HG02938 (cell line): Measurements from ENCODE around the gene SEZ6L2.
"Not testable (repeated sequence)": the region's sequence is repeated elsewhere in the genome, so short reads cannot be mapped to it uniquely, and the experiment has no call there.

Experiments used
- ATAC-seq: cut with Tn5 transposase; IDR thresholded peaks from one replicate; pipeline ENCODE4 v1.9.1; 2021; ENCODE audit warnings: mild to moderate bottlenecking, moderate library complexity; ENCODE audit not compliant: unreplicated experiment

The SEZ6L2 gene

GRCh38 chr16:29910819-29911675 lies 11.7 kb upstream of the SEZ6L2 start:
- no peak for ATAC-seq

- not testable (repeated sequence) for ATAC-seq
Measured at GRCh38 chr16:29909851-29910250, 10.5 kb upstream of the SEZ6L2 start.

GRCh38 chr16:29909391-29909790 lies 10.0 kb upstream of the SEZ6L2 start:
- no peak for ATAC-seq

- ATAC-seq: no peak
Measured at GRCh38 chr16:29908719-29909220, 9.4 kb upstream of the SEZ6L2 start.

- ATAC-seq: no peak
Measured at GRCh38 chr16:29907973-29908372, 8.6 kb upstream of the SEZ6L2 start.

GRCh38 chr16:29906520-29907244 lies 7.3 kb upstream of the SEZ6L2 start:
- ATAC-seq: no peak

GRCh38 chr16:29905668-29906067 lies 6.3 kb upstream of the SEZ6L2 start:
- no peak for ATAC-seq

DNA sequence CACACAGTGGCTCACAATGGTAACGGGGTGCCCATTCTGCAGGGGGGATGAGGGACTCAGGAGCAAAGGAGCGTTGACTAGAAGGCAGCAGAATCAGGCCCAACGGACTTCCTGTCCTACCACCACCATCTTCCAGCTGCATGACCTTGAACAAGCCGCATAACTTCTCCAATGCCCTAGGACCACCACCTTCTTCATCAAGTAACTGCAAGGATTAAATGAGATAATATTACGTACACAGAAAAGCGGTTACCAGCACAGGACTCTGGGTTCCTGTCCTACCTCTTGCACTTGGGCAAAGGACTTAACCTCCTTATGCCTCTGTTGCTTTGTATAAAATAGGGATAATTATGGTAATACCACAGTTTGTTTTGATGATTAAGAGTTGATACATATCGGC lies 5.6 kb upstream of the SEZ6L2 start:
- no peak for ATAC-seq

DNA sequence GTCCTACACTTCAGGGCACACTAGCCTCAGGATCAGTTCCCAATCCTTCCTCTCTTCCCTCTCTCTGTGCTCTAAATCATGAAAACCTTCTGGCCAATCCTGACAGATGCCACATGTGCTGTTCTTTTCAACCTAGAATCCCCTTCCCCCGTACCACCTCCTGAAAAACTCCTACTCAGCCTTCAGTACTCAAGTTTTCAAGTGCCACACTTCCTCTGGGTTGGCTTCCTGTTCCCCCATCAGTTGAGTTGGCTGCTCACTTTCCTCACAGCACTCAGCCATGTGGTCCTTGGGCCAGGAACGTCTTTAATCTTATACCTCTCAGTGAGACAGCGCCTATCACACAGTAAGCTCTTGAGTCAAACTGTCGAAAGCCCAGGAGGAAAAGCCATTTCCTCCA lies 4.2 kb upstream of the SEZ6L2 start:
- no peak for ATAC-seq

DNA sequence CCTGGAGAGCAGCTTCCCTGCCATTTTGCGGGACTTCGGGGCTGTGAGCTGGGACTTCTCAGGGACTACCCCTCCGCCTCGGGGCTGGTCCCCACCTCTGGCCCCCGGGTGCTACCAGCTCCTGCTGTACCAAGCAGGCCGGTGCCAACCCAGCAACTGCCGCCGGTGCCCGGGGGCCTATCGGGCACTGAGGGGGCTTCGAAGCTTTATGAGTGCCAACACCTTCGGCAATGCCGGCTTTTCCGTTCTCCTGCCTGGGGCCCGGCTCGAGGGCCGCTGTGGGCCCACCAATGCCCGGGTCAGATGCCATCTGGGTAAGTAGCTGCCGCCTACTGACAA lies 2.2 kb upstream of the SEZ6L2 start:
- no peak for ATAC-seq

DNA sequence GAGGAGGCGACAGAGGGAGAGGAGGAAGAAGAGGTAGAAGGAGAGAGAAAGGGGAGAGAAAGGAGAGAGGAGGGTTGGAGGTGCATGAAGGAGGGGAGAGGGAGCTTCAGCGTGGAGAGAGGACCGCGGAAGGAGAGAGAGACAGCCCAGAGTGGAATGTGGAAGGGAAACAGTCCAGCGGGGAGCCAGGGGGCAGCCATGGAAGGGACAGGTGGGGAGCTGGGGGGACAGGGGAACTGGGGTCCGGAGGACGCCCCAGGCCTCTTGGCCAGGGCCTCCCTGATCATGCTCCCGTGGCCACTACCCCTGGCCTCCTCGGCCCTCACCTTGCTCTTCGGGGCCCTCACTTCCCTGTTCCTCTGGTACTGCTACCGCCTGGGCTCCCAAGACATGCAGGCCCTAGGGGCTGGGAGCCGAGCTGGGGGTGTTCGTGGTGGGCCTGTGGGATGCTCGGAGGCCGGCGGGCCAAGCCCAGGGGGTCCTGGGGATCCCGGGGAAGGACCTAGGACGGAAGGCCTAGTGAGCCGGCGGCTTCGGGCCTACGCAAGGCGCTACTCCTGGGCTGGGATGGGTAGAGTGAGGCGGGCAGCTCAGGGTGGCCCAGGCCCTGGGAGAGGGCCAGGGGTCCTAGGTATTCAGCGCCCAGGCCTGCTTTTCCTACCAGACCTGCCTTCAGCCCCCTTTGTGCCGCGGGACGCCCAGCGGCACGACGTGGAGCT lies 1.7 kb upstream of the SEZ6L2 start:
- no peak for ATAC-seq

GRCh38 chr16:29900102-29900887 lies 945 bp upstream of the SEZ6L2 start, which contains the start of gene ASPHD1:
TSS of gene ASPHD1 (plus strand) at chr16:29900488. CDS start at chr16:29900972, 484 bp downstream.
- no peak for ATAC-seq

- no peak for ATAC-seq
Measured at GRCh38 chr16:29898804-29899515, 390 bp downstream of the SEZ6L2 start.

- no peak for ATAC-seq
Measured at GRCh38 chr16:29898135-29898803, 1.1 kb downstream of the SEZ6L2 start.

GRCh38 chr16:29897333-29897732 lies 2.0 kb downstream of the SEZ6L2 start:
- no peak for ATAC-seq

DNA sequence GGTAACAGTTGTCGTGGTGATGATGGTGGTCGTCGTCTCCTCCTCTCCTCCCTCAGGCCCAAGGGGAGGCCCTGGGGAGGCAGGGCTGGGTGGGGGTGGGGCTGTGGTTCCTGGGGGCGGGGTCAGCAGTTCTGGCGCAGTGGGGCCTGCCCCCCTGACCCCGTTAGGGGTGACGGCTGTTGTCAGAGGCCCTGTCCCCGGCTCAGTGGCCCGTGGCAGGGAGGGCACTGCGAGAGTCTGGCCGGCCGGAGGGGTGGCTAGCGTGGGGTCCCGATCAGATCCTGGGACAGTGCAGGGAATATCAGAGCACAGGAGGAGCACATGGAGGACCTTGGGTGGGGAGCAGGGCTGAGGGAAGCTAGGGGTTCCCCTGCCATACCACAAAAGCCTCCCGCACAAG lies 2.5 kb downstream of the SEZ6L2 start:
- no peak for ATAC-seq

- no peak for ATAC-seq
Measured at GRCh38 chr16:29894352-29894751, 5.0 kb downstream of the SEZ6L2 start.

DNA sequence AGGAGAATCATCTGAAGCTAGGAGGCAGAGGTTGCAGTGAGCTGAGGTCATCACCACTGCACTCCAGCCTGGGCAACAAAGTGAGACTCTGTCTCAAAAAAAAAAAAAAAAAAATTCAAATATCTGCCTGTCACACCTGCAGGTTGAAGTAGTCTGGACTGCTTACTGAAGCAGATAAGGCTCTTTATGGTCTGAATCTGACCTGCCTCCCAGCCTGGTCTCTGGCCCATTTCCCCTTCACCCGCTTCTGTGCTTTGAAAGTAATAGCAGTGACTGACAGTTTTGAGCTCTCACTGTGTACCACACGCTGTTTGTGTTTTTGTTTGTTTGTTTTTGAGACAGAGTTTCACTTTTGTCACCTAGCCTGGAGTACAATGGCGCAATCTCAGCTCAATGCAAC lies 5.8 kb downstream of the SEZ6L2 start:
- ATAC-seq: no peak

DNA sequence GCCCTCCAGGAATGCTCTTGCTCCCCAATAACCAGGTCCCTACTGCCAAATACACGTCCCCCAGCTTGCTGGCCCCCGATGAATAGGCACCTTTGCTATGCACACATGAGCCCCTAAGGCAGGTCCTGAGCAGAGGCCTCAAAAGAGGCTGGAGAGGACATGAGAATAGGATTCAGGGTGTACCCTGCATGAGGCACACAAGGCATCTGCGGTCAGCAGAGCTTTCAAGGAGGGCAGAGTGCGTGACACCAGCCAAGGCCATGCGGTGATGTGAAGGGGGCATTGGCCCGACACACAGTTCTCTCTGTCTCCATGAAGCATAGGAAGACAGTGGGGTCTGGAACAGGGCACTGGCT lies 6.9 kb downstream of the SEZ6L2 start:
- ATAC-seq: no peak
